Gastroesophageal sphincter (tissue), 4 donors: ENCODE measurements around the gene ABCG1. TPM values are rescaled to one million over a fixed set of nuclear protein-coding genes. Genes with fewer than 3 reads are reported as not detected.

Experiments
- ATAC-seq: fragments of 150-250 bp; one replicate; pipeline ENCODE4 v1.9.1; 2016; ENCODE audit warnings: mild to moderate bottlenecking, moderate library complexity
- H3K27ac ChIP-seq, 4 donors: fragments of 200-600 bp; sonication (generic) in 3 of 4; 1 replicate in 3 of 4; 2 replicates in 1 of 4; pipeline ENCODE4 v1.5.1; 2016 to 2019
- H3K27me3 ChIP-seq: fragments of 200-600 bp; sonication (generic); one replicate; pipeline ENCODE4 v1.5.1; 2019
- H3K36me3 ChIP-seq, 2 donors: fragments of 200-600 bp; sonication (generic); one replicate each; pipeline ENCODE4 v1.5.1; 2019; ENCODE audit warnings: control low read depth in 1 of 2
- H3K4me1 ChIP-seq, 3 donors: fragments of 200-600 bp; sonication (generic); 1 replicate in 2 of 3; 2 replicates in 1 of 3; pipeline ENCODE4 v1.5.1; 2016 to 2019; ENCODE audit warnings: control low read depth in 2 of 3
- H3K4me3 ChIP-seq, 2 donors: fragments of 200-600 bp; sonication (generic); one replicate each; pipeline ENCODE4 v1.5.1; 2019; ENCODE audit warnings: mild to moderate bottlenecking in 1 of 2, moderate library complexity in 1 of 2
- H3K9me3 ChIP-seq, 3 donors: fragments of 200-600 bp; sonication (generic); one replicate each; pipeline ENCODE4 v1.5.1; 2017 to 2019; ENCODE audit warnings: control low read depth in 2 of 3
- EP300 ChIP-seq: sonication (generic); formaldehyde crosslinking; IDR thresholded peaks from one replicate; pipeline ENCODE4 v1.6.1; 2017; ENCODE audit warnings: antibody characterized with exemption, mild to moderate bottlenecking
- POLR2A ChIP-seq, 2 donors: fragments of 450-650 bp; IDR thresholded peaks; one replicate each; pipeline ENCODE4 v1.6.1; 2017; ENCODE audit warnings: antibody characterized with exemption in 2 of 2, mild to moderate bottlenecking in 2 of 2, moderate library complexity in 1 of 2
- POLR2AphosphoS5 ChIP-seq: sonication (generic); formaldehyde crosslinking; IDR thresholded peaks from one replicate; pipeline ENCODE4 v1.6.1; 2017; ENCODE audit warnings: antibody characterized with exemption
- WGBS, 2 donors: methylation state at CpG; one replicate each; pipeline ENCODE4 v1.1.5; 2018; ENCODE audit warnings: low coverage in 1 of 2; 5-methylcytosine and 5-hydroxymethylcytosine counted together
- total RNA-seq, 4 donors: library from RNA; depleted of rRNA; stranded (reverse); fragments of >200 nt; gene quantifications; one replicate each; pipeline ENCODE4 v1.1.0, GENCODE V29; 2016
- TF ChIP-seq, protein P1 (sequence below), 4 experiments: fragments of 200-600 bp in 2 of 4; fragments of 450-650 bp in 2 of 4; sonication (generic) in 1 of 4; IDR thresholded peaks; one replicate each; pipeline ENCODE4 v1.5.1; 2017 to 2019; ENCODE audit warnings: antibody characterized with exemption in 4 of 4, mild to moderate bottlenecking in 2 of 4, moderate library complexity in 2 of 4

The ABCG1 gene
- total RNA-seq, 4 donors from 2014 or later: 15.9 to 21.8 (median 18.0) TPM

DNA sequence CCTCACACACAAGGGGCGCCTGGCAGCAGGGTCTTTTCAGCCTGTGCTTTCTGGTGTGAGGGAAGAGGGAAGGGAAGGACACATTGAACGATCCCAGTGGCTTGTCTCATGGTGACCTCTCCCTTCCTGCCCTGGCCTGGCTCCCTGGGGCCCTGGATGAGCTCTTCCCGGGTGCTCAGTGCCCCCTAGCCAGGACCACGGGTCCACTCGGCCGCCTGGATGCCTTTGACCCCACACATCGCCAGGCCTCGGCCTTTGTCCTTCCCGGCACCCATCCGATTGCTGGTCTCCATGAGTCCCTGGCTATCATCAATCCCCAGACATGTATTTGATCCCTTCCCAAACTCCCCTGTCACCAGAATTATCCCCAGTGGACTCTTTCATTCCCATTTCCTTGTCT lies 102.3 kb downstream of the ABCG1 start:
- TF ChIP-seq, protein P1, sequence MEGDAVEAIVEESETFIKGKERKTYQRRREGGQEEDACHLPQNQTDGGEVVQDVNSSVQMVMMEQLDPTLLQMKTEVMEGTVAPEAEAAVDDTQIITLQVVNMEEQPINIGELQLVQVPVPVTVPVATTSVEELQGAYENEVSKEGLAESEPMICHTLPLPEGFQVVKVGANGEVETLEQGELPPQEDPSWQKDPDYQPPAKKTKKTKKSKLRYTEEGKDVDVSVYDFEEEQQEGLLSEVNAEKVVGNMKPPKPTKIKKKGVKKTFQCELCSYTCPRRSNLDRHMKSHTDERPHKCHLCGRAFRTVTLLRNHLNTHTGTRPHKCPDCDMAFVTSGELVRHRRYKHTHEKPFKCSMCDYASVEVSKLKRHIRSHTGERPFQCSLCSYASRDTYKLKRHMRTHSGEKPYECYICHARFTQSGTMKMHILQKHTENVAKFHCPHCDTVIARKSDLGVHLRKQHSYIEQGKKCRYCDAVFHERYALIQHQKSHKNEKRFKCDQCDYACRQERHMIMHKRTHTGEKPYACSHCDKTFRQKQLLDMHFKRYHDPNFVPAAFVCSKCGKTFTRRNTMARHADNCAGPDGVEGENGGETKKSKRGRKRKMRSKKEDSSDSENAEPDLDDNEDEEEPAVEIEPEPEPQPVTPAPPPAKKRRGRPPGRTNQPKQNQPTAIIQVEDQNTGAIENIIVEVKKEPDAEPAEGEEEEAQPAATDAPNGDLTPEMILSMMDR (IDR thresholded peaks at IDR 0.05): no peak
- TF ChIP-seq EP300 (no peak), POLR2AphosphoS5 (no peak), POLR2A (IDR thresholded peaks at IDR 0.05) (no peak)
- WGBS, 2 donors: 88% methylated on average over 1 of the region's 10 CpGs; no CpG with 5 or more reads in 1 of the 2 donors
- H3K27ac ChIP-seq: no peak overlapping the region
- H3K36me3 ChIP-seq: no peaks in the 10 kb centered on the region
- no peaks in the 10 kb centered on the region for H3K4me1 ChIP-seq
- no peaks in the 10 kb centered on the region for H3K9me3 ChIP-seq
- peaks cover 32% of the 10 kb centered on the region for H3K27me3 ChIP-seq
- ATAC-seq: no peak
- no peak overlapping the region for H3K4me3 ChIP-seq

DNA sequence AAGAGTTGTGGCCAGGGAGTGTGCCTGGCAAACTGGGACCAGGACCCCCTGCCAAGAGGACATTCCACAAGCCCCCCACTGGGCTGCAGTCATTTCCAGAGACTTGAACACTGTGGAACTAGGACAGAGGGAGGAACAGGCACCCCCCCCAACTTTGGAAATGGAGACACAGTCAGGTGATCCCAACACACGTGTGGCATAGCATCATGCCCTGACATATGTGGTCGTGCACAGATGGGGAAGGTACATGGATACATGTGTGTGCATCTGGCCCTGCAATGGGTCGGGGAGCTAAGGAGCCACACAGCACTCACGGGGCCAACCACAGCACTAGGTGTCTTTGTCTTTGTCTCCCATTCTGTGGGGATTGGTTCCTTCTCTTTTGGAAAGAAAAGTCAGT lies 102.9 kb downstream of the ABCG1 start:
- H3K27me3 ChIP-seq: peaks cover 29% of the 10 kb centered on the region
- H3K36me3 ChIP-seq: no peaks in the 10 kb centered on the region
- H3K4me1 ChIP-seq: no peaks in the 10 kb centered on the region
- WGBS, 2 donors: 90 to 96% methylated on average over 4 of the region's 4 CpGs
- no peaks in the 10 kb centered on the region for H3K9me3 ChIP-seq
- no peak overlapping the region for H3K27ac ChIP-seq
- TF ChIP-seq, protein P1 (IDR thresholded peaks at IDR 0.05): no peak
- TF ChIP-seq POLR2A (IDR thresholded peaks at IDR 0.05): no peak
- ATAC-seq: no peak
- H3K4me3 ChIP-seq: no peak overlapping the region

DNA sequence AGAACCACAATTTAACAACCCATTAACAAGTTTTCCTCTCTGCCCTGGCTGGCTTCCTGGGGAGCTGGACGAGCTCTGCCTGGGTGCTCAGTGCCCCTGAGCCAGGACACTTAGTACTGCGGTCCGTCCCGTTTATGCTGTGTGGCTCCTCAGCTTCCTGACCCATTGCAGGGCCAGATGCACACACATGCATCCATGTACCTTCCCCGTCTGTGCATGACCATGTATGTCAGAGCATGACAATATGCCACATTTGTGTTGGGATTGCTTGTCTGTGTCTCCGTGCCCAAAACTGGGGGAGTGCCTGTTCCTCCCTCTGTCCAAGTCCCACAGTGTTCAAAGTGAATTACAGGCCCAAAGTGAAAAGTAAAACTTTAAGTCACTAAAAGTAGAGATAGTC lies 106.0 kb downstream of the ABCG1 start:
- ATAC-seq: no peak
- TF ChIP-seq POLR2A (IDR thresholded peaks at IDR 0.05) (no peak), EP300 (no peak), POLR2AphosphoS5 (no peak)
- TF ChIP-seq, protein P1 (IDR thresholded peaks at IDR 0.05): no peak
- Histone ChIP-seq H3K27ac (no peak overlapping the region), H3K36me3 (no peaks in the 10 kb centered on the region), H3K4me1 (no peaks in the 10 kb centered on the region), H3K4me3 (no peak overlapping the region), H3K27me3 (peaks cover 15% of the 10 kb centered on the region), H3K9me3 (no peaks in the 10 kb centered on the region)
- 78 to 86% methylated on average over 3 to 5 of the region's 6 CpGs for WGBS, 2 donors

DNA sequence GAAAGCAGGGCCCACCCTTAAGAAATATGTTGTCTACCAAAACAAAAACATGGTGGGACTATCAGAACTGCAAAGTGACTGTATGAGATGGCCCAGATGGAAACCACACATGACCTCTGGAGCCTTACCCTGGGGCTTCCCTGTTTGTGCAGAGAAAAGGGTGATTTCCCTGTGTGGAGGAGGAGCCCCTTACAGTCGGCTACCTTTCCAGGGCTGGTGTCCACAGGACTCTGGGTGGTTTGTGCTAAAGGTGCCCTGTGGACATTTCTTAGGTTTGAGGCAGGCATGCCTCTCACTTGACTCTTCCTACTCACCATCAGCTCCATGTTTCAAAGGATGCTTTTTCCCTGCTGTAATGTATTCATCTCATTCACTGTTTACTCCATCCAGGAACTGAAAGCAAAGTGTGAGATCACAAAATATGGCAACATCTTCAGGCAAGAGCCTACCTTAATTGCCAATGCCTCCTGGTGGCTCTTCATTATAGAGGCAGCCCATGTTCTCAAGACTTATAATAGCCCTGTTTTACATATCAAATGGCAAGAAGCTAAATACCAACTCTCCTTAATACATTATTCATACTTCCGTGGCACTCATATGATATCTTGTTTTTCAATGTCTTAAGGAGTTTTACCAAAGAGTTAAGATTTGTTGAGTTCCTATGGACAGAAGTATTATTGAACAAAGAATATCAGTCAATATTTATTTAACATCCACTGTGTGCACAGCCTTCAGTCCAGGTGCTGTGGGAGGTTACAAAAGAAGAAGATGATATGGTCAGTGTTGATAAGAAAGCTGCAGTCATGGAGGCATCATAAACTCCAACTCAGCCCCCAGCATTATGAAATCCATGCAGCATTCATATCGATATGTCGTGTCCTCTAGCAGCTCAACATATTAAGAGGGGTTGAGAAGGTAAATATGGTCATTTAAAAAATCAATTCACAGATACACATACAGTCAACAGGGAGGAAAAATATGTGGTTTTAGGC lies 111.7 kb downstream of the ABCG1 start:
- no peak overlapping the region for H3K4me3 ChIP-seq
- TF ChIP-seq POLR2A (IDR thresholded peaks at IDR 0.05): no peak
- TF ChIP-seq POLR2AphosphoS5: no peak
- TF ChIP-seq, protein P1 (IDR thresholded peaks at IDR 0.05): no peak
- TF ChIP-seq EP300: no peak
- peaks cover 0 to 18% (median 0%) of the 10 kb centered on the region in 3 donors for H3K9me3 ChIP-seq
- no peaks in the 10 kb centered on the region for H3K36me3 ChIP-seq
- 72 to 93% methylated on average over 4 of the region's 4 CpGs for WGBS, 2 donors
- H3K27ac ChIP-seq: no peak overlapping the region
- H3K4me1 ChIP-seq: no peaks in the 10 kb centered on the region
- H3K27me3 ChIP-seq: peaks cover 44% of the 10 kb centered on the region
- ATAC-seq: no peak

DNA sequence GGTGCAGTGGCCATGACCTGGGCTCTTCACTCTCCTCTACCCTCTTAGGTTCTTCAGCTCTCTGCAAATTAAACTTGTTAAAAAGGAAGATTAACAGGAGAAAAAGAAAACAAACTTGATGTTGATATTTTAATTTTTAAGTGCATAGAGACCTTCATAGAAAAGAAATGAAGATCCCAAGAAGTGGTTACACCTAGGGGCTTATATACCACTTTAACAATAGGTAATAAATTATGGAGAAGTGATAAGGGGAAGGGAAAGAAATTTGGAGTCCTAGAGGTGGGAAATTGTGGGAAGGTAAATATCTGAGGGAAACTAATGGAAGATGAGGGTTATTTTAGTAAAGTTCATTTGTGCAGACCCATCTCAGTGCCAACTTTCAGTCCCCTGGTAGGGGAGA lies 112.7 kb downstream of the ABCG1 start:
- TF ChIP-seq, protein P1 (IDR thresholded peaks at IDR 0.05): no peak
- TF ChIP-seq POLR2AphosphoS5 (no peak), EP300 (no peak), POLR2A (IDR thresholded peaks at IDR 0.05) (no peak)
- Histone ChIP-seq H3K4me1 (no peaks in the 10 kb centered on the region), H3K27me3 (peaks cover 48% of the 10 kb centered on the region), H3K27ac (no peak overlapping the region), H3K9me3 (peaks cover 0 to 18% (median 0%) of the 10 kb centered on the region in 3 donors), H3K4me3 (no peak overlapping the region), H3K36me3 (no peaks in the 10 kb centered on the region)
- ATAC-seq: no peak
